K562 (cell line): Measurements from ENCODE around the gene SLC25A18. TPM values are rescaled to one million over a fixed set of nuclear protein-coding genes. Genes with fewer than 3 reads are reported as not detected.
A peak's percentile ranks its signal among the peaks of the same experiment; 100 is the strongest.

Experiments used
- ATAC-seq: fragments of 200-7000 bp; cut with Tn5 transposase; 3 replicates; pipeline ENCODE4 v1.9.1; 2020; ENCODE audit warnings: moderate library complexity
- BruUV-seq: library from RNA; stranded (reverse); fragments of 400-500 nt; replicated peaks from 2 replicates; lab custom pipeline; 2021; lab: Mats Ljungman, UMichigan
- CTCF ChIA-PET: fragments of 300-600 bp; formaldehyde crosslinking; extraction: SDS; loops from one replicate; lab custom pipeline; 2021; ENCODE audit warnings: low intra/inter-chr PET ratio; lab: Yijun Ruan, JAX
- POLR2A ChIA-PET: fragments of 300-600, 350-650 bp; sonication (Branson Sonifier 250); formaldehyde crosslinking; extraction: SDS; loops from one replicate; lab custom pipeline; 2021; ENCODE audit warnings: antibody characterized with exemption, inconsistent platforms; lab: Yijun Ruan, JAX
- DNase-seq, 4 experiments: peaks; one replicate each; pipeline versions ENCODE4 v3.0.0 to v3.0.0-alpha.2; 2011 to 2018; ENCODE audit warnings: low spot score in 3 of 4, mixed read lengths in 3 of 4; ENCODE audit errors: extremely low read depth in 1 of 4
- FAIRE-seq: peaks from 2 replicates; lab custom pipeline; 2011; peaks lifted over from hg19 to GRCh38; lab: Jason Lieb, UNC
- H2AFZ ChIP-seq: 2 replicates; pipeline ENCODE4 v1.6.0; 2011; ENCODE audit warnings: low read depth, low read length, control low read depth, inconsistent platforms
- H3K27ac ChIP-seq: fragments of 200-600 bp; 3 replicates; pipeline ENCODE4 v1.8.0; 2011; ENCODE audit warnings: low read depth, mild to moderate bottlenecking, control low read depth, inconsistent platforms, low read length, moderate library complexity, mixed read lengths; ENCODE audit errors: extremely low read depth
- H3K27me3 ChIP-seq, 2 experiments: fragments of 300-600 bp in 1 of 2; 2 replicates in 1 of 2; 3 replicates in 1 of 2; pipeline versions ENCODE4 v1.6.0 to v1.8.0; 2011; ENCODE audit warnings: inconsistent platforms in 2 of 2, low read length in 2 of 2, mild to moderate bottlenecking in 1 of 2, mixed read lengths in 1 of 2, moderate library complexity in 1 of 2; ENCODE audit not compliant: control insufficient read depth in 2 of 2, insufficient read depth in 2 of 2
- H3K36me3 ChIP-seq: fragments of 300-600 bp; 3 replicates; pipeline ENCODE4 v1.8.0; 2011; ENCODE audit warnings: mild to moderate bottlenecking, low read length, inconsistent platforms; ENCODE audit not compliant: control insufficient read depth, insufficient read depth
- H3K4me1 ChIP-seq, 2 experiments: fragments of 200-600 bp in 1 of 2; replicated peaks in 1 of 2; 2 replicates in 1 of 2; 3 replicates in 1 of 2; pipeline versions ENCODE4 v1.5.1 to v1.8.0; 2011; ENCODE audit warnings: inconsistent platforms in 2 of 2, low read length in 2 of 2, mild to moderate bottlenecking in 1 of 2, mixed read lengths in 1 of 2, moderate library complexity in 1 of 2; ENCODE audit not compliant: control insufficient read depth in 2 of 2, insufficient read depth in 2 of 2
- H3K4me2 ChIP-seq: 2 replicates; pipeline ENCODE4 v1.6.1; 2011; ENCODE audit warnings: low read length, control low read depth, inconsistent platforms, mixed read lengths; ENCODE audit not compliant: insufficient read depth
- H3K4me3 ChIP-seq: fragments of 200-600 bp; sonication (generic), shearing (Covaris generic); 2 replicates; pipeline ENCODE4 v1.5.1; 2016; ENCODE audit warnings: control low read depth, inconsistent platforms
- H3K79me2 ChIP-seq: fragments of 200-600 bp; 3 replicates; pipeline ENCODE4 v1.8.0; 2011; ENCODE audit warnings: low read length, inconsistent platforms; ENCODE audit not compliant: control insufficient read depth, insufficient read depth
- H3K9ac ChIP-seq, 2 experiments: 2 replicates each; pipeline versions ENCODE4 v1.6.0 to v1.6.1; 2011; ENCODE audit warnings: low read depth in 2 of 2, low read length in 2 of 2, control low read depth in 1 of 2, inconsistent platforms in 1 of 2, mild to moderate bottlenecking in 1 of 2, mixed read lengths in 1 of 2; ENCODE audit not compliant: insufficient read depth in 1 of 2
- H3K9me1 ChIP-seq: one replicate; pipeline ENCODE4 v1.6.0; 2011; ENCODE audit warnings: inconsistent platforms, mild to moderate bottlenecking, low read length, moderate library complexity; ENCODE audit not compliant: control insufficient read depth, insufficient read depth
- H3K9me3 ChIP-seq: replicated peaks from 2 replicates; pipeline ENCODE4 v1.5.1; 2011; ENCODE audit warnings: low read depth, low read length, inconsistent platforms; ENCODE audit not compliant: control insufficient read depth, insufficient read depth
- H4K20me1 ChIP-seq: replicated peaks from 2 replicates; pipeline ENCODE4 v1.6.1; 2011; ENCODE audit warnings: low read length, inconsistent platforms, mixed read lengths; ENCODE audit not compliant: control insufficient read depth, insufficient read depth
- CTBP1 ChIP-seq: fragments of 450-650 bp; IDR thresholded peaks from 2 replicates; pipeline ENCODE4 v1.6.1; 2016; ENCODE audit warnings: borderline replicate concordance
- HMGN3 ChIP-seq: IDR thresholded peaks from 2 replicates; pipeline ENCODE4 v1.6.1; 2011; ENCODE audit warnings: borderline replicate concordance, low read depth, mild to moderate bottlenecking, mixed read lengths, low read length; ENCODE audit not compliant: insufficient read length; ENCODE audit errors: extremely low read depth
- HMGXB4 ChIP-seq: sonication (generic); formaldehyde crosslinking; IDR thresholded peaks from 2 replicates; pipeline ENCODE4 v1.8.1; 2023; ENCODE audit warnings: mild to moderate bottlenecking, missing genetic modification reagents
- ZBED1 ChIP-seq: IDR thresholded peaks from 2 replicates; pipeline ENCODE4 v1.6.1; 2014
- ZNF318 ChIP-seq, 2 experiments: fragments of 450-650 bp; IDR thresholded peaks; 2 replicates each; pipeline ENCODE4 v1.6.1; 2016; ENCODE audit warnings: mild to moderate bottlenecking in 2 of 2, borderline replicate concordance in 1 of 2, low read depth in 1 of 2, moderate library complexity in 1 of 2
- ZNF764 ChIP-seq: fragments of 250-450 bp; sonication (Bioruptor Pico); IDR thresholded peaks from 2 replicates; pipeline ENCODE4 v1.4.0; 2020; ENCODE audit warnings: low read depth, mild to moderate bottlenecking, moderate library complexity
- ZNF766 ChIP-seq: fragments of 200-800 bp; sonication (Bioruptor generic); conservative IDR thresholded peaks from 2 replicates; pipeline ENCODE4 v1.6.1; 2016; ENCODE audit warnings: missing genetic modification characterization, missing compliant biosample characterization
- WGBS: fragments of 100-300 bp; shearing (Covaris generic); methylation state at CpG from one replicate; pipeline ENCODE4 v1.1.6; 2016; ENCODE audit warnings: low coverage, mixed read lengths; ENCODE audit not compliant: insufficient coverage; ENCODE audit errors: missing lambda C conversion rate; 5-methylcytosine and 5-hydroxymethylcytosine counted together
- in situ Hi-C: fragments of 300-500 bp; cut with MboI; formaldehyde crosslinking; loops from 4 replicates; pipeline ENCODE4 v1.15.0; 2018; ENCODE audit warnings: inconsistent platforms, mixed read lengths
- intact Hi-C: fragments of 100-400 bp; cut with micrococcal nuclease; formaldehyde crosslinking; loops from 2 replicates; pipeline ENCODE4 v1.14.2; 2022
- polyA plus RNA-seq, 8 experiments: library from polyadenylated mRNA; depleted of rRNA in 4 of 8; stranded (reverse) in 5 of 8; unstranded in 3 of 8; fragments of >200 nt; fragmentation: Nextera tagmentation in 2 of 8; fragmentation: Illumina TruSeq in 1 of 8; extraction: Ambion mirVana in 2 of 8; extraction: Trizol in 1 of 8; gene quantifications; 2 replicates each; pipeline versions ENCODE4 v1.2.1 to v1.2.3, GENCODE V29; 2011 to 2014; ENCODE audit warnings: inconsistent platforms in 1 of 8, missing spikeins in 1 of 8
- total RNA-seq, 7 experiments: library from RNA; depleted of rRNA in 6 of 7; stranded (reverse); fragments of >200 nt in 6 of 7; fragmentation: Illumina TruSeq in 2 of 7; extraction: Trizol in 2 of 7; gene quantifications; 2 replicates each; pipeline versions ENCODE4 v1.2.1 to v1.2.3, GENCODE V29; 2011 to 2021; ENCODE audit warnings: low replicate concordance in 1 of 7

Gene SLC25A18
- total and polyA plus RNA-seq, 9 of the 15 experiments (the other 6 are each of a cell fraction or from before 2014, with no cell fraction given), result 0.04 TPM; not detected in 8

- no peaks in the 10 kb centered on the region for H3K36me3 ChIP-seq
- no TSS peak for BruUV-seq
- 50% methylated on average over 20 of the region's 21 CpGs for WGBS
- ChIA-PET POLR2A (interaction anchor here (0.7 to 3.3 kb wide), 4 partner anchors 9 to 468 kb away, joined by 3 to 15 read pairs (median 4); no protein-coding TSS in a partner anchor), CTCF (no interaction called here)
- no peaks in the 10 kb centered on the region for H3K9me3 ChIP-seq
- H3K4me1 ChIP-seq, result peaks cover 9 to 24% of the 10 kb centered on the region in 2 experiments; a peak in 4 of 5 replicates
- no peak overlapping the region for H2AFZ ChIP-seq
- DNase-seq, result no peak
- peak overlapping the region in 1 of 2 experiments; percentile 48; a peak in 1 of 4 replicates for H3K9ac ChIP-seq
- in situ Hi-C loops, result no loop called here
- no peaks in the 10 kb centered on the region for H3K9me1 ChIP-seq
- intact Hi-C loops, result no loop called here
- H3K27me3 ChIP-seq, result peaks cover 4 to 31% of the 10 kb centered on the region in 2 experiments; a peak in 3 of 5 replicates
- H3K27ac ChIP-seq, result no peak overlapping the region
- TF ChIP-seq ZNF318 (IDR thresholded peaks at IDR 0.05; ENCODE audit: borderline replicate concordance in 1 of 2, low read depth in 1 of 2) (no peak), CTBP1 (no peak), ZNF764 (no peak), ZBED1 (no peak), HMGN3 (peak; percentile 49), HMGXB4 (CRISPR knock-in tag) (no peak), ZNF766 (no peak)
- no peak for ATAC-seq
- FAIRE-seq, result no peak
- no peaks in the 10 kb centered on the region for H3K79me2 ChIP-seq
- no peaks in the 10 kb centered on the region for H4K20me1 ChIP-seq
- no peak overlapping the region for H3K4me2 ChIP-seq
- no peak overlapping the region for H3K4me3 ChIP-seq
Observed at GRCh38 chr22:17581056-17581455, 17.8 kb downstream of the SLC25A18 start.
